NCI-H2196 (cell line): ENCODE results near the gene RCAN3.
A peak's percentile ranks its signal among the peaks of the same experiment; 100 is the strongest.
"Not testable (repeated sequence)": the region's sequence is repeated elsewhere in the genome, so short reads cannot be mapped to it uniquely, and the experiment has no call there.

Experiments used
- DNase-seq: peaks from one replicate; lab custom pipeline; 2025; ENCODE audit not compliant: unreplicated experiment; lab: John Stamatoyannopoulos, UW

The RCAN3 gene

DNA sequence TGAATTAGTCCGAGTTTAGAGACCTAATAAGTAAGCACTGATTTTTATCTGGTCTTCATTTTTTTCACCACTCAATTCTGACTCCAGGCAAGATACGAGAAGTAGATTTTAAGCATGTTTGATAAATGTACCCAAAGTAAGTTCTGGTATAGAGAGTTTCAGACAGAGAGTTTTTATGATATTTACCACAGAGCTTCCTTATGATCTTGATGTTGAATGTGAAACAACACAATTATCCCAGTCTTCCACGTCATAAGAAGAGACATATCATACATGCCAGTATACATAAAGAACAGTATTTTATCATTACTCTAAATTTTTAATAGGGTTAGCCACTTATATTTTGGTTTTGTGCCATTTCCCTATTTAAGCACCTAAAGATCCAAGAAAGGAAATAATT is 45.4 kb downstream of the RCAN3 start:
- no peak for DNase-seq

DNA sequence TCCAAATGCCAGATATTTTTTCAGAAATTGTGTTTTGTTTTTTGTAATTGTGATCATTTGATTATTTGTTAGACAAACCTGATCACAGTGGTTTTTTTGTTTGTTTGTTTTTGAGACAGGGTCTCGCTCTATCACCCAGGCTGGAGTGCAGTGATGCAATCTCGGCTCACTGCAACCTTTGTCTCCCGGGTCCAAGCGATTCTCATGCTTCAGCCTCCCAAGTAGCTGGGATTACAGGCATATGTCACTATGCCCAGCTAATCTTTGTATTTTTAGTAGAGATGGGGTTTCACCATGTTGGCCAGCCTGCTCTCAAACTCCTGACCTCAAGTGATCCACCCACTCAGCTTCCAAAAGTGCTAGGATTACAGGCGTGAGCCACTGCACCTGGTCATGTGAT is 46.6 kb downstream of the RCAN3 start:
- not testable (repeated sequence) for DNase-seq

DNA sequence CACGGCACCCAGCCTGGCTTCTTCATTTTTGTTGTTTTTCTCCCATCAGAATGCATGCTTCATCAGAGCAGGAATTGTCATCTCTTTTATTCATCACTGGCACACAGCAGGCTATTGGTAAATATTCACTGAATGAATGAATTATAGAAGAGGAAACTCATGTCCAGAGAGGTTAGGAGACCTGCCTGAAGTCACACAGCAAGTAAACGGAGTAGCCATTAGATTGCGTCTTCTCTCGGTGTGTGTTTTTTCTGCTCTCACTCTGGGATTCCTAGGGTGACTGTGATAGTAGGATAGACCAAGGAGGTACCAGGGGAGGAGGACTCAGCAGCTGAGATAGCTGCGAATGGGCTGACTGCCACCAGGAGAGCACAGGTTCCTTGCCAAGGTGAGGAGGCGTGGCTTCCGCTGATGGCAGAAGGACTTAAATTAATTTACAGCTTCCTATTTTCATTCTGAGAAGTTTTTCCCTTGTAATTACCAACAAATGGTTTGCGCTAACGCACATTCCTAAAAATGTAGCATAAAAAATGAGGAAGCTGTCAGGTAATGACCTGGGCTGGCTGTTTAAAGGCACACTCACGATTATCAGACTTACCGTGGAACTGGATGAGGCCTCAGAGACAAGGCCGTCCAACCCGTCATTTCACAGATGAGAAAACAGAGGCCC is 48.8 kb downstream of the RCAN3 start:
- DNase-seq: no peak

DNA sequence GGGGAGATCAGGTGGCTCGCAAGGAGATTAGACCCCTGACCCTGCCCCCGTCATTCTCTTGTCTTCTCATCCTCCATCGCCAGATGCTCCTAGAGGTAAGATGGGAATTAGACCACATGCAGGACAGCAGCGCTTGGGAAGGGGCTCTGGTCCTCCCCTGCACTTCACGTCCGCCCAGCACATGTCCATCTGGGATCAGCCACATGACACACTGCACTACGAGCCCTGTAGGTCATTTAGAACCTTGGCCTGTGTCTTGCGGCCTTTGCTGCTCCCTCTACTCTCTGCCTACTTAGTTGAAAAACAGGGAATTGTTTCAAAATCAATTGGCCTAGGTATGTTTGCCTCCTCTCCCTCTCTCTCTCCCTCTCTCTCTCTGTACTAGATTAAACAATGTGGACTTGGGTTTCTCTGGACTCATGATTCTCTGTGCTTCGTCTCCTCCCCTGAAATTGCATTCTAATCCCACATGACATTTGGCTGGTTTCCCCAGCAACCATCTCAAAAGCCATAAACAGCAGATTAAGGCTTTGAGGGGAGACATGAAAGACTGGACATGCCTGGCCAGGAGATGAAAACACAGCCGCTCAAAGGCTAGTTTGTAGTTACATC is 49.4 kb downstream of the RCAN3 start:
- DNase-seq: peak; percentile 31

DNA sequence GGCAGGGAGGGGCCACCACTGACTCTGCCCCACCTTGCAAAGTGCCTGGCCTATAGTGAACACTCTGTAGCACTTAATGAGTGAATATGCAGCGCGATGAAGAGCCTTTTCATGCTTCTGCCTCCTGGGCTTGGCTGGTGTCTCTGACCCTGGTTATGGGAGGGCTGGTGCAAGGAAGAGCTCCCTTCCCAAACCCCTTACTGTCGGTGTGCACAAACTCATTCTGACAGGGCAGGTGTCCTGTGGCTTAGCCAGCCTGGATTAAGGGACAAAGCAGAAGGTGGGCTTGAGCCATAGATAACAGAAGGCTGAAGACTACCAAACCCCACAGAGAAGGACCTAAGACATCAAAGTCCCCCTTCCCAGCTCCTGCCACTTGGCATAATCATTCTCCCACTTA is 51.3 kb downstream of the RCAN3 start:
- no peak for DNase-seq

DNA sequence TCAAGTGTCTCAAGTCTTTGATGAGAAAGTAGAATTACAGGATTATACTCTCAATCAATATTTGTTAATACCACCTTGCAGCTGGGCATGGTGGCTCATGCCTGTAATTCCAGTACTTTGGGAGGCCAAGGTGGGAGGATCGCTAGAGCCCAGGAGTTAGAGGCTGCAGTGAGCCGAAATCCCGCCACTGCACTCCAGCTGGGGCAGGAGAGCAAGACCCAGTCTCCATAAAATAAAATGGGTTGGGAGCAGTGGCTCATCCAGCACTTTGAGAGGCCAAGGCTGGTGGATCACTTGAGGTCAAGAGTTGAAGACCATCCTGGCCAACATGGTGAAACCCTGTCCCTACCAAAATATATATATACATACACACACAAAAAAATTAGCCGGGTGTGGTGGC is 52.1 kb downstream of the RCAN3 start:
- DNase-seq: no peak

DNA sequence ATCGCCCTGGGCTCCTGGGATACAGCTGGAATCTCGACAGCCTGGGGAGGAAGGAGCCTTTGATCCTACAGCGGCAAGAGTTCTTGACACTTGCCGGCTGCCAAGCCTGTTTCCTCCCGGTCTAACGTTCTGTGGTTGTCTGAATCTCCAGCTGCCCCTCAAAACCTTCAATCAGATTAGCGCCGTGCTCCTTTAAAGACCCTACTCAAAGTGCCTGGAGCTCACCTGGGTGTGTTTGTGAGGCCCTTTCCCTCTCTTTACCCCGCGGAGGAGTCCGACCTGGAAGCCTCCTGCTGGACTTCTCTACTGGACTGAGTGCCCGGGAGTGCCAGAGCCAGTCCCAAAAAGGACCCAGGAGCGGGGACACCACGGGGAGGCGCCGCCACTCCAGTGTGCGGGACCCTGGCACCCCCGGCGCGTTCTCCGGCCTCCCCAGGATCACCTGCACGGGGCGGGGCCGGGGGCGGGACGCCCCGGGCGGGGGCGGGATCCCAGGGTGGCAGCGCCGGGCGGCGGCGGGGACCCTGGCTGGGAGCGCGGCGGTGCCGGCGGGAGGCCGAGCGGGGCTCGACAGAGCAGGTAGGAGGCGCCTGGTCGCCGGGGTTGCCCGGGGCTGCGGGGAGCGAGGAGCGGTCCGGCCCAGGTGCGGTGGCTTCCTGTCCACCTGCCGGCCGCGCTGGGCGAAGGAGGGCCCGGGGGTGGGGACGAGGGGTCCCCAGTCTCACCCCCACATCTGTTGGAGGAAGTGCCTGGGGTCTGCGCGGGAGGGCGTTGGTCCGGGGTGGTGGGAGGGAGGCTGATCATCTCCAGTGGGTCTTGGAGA is 53.2 kb downstream of the RCAN3 start, which contains the start of gene NCMAP:
NCMAP (plus strand) TSS at position 497 of the 823 bp plus-strand sequence. CDS start 39,344 bp downstream, outside the sequence.
- DNase-seq: peak; percentile 25

DNA sequence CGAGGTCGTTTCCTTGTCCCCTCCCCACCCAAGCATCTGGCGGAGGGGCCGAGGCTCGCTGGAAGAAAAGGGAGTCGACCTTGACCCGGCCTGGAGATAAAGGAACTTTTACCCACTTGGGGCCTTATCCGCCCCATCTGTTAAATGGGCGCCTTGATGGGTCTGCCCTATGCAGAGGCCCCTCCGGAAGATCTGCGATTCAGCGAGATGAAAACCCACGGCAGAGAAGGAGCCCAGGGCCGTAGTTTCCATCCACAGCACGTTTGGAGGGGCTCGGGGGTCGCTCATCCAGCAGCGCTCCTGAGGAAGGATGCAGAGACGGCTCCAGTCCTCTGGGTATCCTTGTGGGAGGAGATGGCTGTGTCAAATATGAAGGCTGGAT is 53.8 kb downstream of the RCAN3 start:
- DNase-seq: no peak

DNA sequence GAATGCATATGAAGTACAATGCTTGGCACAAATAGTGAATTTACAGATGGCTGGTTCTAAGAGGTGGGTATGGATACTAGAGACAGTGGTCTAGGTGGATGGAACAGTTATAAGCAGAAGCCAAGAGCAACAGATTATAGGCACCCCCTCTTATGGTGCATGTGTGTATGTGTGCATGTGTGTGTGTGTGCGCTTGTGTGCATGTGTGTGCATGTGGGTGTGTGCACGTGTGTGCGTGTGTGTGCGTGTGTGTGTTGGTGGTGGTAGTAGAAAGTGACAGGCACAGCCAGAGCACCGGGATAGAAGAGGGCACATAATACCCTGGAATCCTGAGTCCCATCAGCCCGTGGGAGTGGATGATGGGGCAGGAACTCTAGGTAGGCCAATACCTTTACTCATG is 54.6 kb downstream of the RCAN3 start:
- no peak for DNase-seq

DNA sequence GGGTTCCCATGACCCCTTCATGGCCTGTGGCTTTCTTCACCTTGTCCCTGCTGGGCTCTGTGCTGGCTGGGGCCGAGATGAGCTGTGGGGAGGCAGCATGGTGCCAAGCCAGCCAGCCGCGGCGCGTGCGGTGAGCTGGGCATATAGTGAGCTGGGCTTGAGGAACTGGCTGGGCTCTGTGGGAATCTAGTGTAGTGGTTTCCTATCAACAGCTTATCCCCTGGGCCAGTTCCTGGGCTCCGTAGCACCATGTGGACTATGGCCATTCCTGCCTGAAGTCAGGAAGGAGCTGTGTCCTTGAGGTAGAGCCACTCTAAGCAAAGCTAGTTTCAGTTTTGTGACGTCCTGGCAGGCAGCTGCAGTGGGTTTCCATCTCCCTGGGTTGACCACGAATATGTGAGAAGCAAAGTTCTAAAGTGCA is 55.1 kb downstream of the RCAN3 start:
- DNase-seq: no peak

DNA sequence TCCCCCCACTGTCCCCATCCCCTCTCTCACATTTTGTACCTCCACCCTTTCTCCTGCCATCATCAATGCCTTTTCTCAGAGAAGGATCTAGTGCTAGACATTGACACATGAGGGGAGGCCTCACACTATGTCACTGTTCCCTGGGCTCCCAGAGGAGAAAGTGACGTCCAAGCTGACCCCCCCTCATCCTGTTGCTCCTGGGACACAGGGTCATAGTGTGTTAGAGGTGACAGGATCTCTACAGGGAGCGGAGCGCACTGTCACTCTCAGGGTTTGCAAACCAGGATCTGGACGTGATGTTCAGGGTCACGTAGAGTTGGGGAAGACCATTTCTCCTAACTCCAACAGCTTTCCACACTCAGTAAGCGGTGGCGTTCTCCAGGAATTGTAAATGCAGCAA is 55.8 kb downstream of the RCAN3 start:
- DNase-seq: no peak

DNA sequence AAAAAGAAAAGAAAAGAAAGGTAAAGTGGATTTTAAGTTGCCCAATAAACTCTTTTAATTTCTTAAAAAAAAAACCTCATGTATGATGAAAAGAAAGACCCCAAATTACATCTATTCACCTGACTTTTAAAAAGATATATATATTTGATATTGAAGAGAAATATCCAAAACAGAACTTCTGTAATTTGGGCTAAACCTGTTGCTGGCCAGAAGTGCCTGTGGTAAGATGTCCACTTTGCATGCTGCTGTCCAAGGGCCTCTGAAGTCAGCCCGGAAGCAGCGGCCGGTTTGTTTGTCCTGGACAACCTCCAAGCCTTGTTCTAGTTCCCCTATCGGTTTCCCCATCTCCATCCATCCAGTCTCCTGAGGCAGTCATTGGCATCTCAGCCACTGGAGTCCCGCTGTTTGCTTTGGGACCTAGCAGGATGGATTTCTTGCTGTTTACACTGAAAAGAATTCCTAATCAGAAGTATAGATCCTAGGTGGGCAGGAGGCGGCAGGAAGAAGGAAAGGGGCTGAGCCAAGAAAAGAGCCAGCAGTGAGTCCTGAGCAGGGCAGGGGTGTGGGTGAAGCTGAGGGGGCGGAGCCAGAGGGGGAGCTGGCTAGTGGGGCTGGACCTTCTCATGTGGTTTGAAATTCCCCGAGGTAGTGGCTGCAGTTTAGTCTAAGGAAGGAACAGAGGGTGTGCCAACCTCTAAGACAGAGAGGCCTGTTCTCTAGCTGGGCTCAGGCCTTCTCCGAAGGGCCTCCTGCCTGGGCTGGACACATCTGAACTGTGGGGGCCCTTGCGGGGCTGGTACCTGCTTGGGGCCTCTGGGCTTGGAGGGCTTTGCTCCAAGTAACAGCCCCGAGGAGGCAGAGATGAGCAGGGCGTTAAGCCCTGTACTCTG is 56.5 kb downstream of the RCAN3 start:
- DNase-seq: peak; percentile 92

DNA sequence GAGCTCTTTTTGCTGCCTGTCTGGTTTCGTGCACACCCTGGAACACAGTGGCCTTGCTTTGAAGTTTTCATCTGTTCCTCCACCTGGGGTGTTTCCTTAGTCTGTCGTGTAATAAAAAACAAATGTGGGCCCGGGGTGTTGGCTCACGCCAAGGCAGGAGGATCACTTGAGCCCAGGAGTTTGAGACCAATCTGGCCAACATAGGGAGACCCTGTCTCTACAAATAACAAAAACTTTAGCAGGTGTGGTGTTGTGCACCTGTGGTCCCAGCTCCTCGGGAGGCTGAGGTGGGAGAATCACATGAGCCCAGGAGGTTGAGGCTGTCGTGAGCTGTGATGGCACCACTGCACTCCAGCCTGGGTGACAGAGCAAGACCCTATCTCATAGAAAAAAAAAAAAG is 57.7 kb downstream of the RCAN3 start:
- no peak for DNase-seq

DNA sequence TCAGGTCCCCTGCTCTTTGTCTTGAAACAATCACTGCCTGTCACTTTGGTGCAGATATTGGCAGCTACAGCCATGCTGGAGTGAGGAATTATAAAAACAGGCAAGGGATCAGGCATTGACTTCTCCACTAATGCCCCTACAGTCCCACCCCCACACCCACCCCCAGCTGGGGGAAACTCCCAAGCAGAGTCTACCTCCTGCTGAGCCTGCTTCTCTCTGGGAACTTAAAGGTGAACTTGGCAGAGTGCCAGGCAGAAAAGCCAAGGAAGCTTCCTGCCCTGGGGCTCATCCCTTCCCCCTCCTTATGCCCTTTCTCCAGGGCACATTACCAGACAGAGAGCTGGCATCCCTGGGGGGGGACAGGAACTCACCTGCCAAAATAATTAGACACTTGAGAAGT is 60.0 kb downstream of the RCAN3 start:
- DNase-seq: peak; percentile 43

DNA sequence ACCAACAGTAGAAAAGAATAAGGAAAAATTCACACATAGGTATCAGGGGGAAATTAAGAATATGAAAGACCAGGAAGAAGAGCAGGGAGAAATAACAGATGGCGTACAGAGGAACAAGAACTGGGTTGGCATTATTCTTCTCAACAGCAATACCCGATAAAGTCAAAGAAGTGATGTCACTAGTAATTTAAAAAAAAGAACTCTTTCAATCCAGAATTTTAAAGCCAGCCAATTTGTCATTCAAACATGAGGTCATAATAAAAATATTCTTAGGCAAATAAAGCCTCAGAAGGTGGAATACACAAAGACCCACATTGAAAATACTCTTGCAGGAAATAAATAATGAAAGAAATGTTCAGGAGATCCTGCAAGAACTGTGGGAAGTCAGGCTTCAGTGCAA is 62.1 kb downstream of the RCAN3 start:
- no peak for DNase-seq

DNA sequence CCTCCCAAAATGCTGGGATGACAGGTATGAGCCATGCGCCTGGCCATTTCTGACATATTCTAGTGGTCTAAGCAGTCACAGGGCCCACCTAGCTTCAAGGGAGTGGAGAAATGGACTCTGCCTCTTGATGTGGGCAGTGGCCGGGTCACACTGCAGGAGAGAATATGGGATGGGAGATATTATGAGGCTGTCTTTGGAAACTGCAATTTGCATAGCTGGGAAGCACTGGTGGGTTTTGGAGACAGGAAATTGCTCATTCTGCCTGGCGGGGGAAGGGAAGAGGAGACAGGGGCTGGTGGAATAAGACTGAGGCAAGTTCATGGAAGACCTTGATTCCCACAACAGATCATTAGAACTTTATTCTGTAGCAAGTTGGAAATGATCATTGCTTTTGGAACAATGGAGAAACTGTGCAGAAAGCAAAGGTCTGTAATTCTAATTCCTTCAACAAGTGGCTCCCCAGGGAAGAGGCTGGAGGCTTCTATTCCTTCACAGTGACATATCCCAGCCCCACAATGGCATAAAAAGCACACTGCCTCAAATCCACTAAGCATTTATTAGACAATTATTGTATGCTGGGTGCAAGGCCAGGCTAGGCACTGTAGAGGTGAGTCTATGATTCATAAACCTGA is 63.7 kb downstream of the RCAN3 start:
- DNase-seq: no peak

DNA sequence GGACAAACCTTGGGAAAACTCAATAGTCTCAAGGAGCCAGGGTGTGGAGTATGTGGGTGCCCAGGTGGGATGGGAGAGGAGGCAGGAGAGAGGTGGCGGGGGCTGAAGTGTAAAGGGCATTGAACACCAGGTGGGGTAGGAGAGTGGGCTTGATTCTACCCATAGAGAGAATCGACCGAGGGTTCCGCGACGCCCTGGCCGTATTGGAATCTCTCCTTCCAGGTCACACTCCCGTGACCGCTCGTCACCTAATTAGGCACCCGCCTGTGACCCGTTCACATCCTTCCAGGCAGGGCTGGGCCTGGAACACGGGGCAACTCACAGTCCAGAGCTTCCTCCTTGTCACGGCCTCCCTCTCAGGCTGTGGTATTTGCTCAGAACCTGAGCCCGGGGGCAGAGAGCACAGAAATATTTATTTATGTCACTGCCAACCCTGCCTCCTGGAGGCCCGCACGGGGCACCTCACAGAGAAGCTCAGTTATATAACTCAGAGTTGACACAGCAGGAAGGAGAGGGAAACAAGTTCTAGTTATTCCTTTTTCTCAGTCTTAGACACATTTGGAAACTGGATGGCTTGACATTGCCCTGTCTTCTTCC is 65.3 kb downstream of the RCAN3 start:
- no peak for DNase-seq

DNA sequence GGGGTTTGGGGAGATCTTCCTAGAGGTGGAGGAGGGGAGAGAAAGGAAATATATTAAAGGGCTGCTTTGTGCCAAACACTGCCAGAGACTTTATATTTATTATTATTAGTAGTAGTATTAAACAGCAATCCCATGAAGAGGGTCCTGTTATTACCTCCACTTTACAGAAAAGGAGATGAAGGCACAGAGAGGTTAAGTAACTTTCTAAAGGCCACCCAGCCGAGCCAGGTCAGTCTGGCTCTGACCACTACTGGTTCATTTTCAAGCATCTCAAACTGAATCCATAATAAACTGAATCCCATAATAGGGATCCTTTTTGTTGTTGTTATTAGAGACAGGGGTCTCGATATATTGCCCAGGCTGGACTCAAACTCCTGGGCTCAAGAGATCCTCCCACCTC is 65.8 kb downstream of the RCAN3 start:
- DNase-seq: no peak

DNA sequence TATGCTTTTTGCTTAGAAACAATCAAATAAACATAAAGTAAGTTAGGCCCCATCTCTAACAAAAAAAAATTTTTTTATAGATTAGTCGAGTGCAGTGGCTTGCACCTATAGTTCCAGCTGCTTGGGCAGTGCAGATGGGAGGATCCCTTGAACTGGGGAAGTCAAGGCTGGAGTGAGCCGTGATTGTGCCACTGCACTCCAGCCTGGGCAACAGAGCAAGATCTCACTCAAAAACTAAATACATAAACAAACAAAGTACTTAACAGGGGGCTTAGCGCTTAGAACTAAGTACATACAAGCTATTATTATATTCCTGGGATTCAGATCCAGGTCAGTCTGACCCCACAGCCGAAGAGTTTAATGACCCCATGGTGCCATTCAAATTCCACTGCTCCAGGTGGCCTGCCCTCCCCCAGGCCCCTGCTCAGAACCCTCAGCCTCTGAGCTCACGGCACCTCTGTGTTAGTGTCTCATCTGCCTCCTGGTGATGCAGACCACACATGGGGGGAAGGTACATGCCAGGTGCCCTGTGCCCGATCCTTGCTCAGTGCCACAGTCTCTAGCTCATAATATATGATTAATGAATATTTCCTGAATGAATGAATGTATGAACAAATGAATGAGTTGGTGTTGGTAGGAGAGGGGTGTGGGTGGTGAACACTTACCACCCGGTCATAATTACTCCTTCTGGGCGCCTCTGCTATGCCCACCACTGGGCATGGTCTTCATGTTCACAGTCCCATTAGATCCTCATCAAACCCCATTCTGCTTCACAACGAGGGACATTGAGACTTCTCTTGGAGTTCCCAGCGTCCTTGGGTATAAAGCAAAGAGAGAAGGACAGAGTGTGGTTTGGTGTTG is 67.9 kb downstream of the RCAN3 start:
- DNase-seq: no peak
